A673 (cell line): ENCODE data around the gene ETNK2. TPM values are rescaled to one million over a fixed set of nuclear protein-coding genes. Genes with fewer than 3 reads are reported as not detected.

Experiments used
- BruUV-seq: library from RNA; stranded (reverse); fragments of 400-500 nt; replicated peaks from 2 replicates; lab custom pipeline; 2021; lab: Mats Ljungman, UMichigan
- CTCF ChIA-PET: fragments of 300-600 bp; sonication (Branson Sonifier 250); formaldehyde crosslinking; loops from one replicate; lab custom pipeline; 2022; ENCODE audit warnings: antibody characterized with exemption; lab: Charles Lee
- POLR2A ChIA-PET: fragments of 300-600 bp; sonication (Branson Sonifier 250); formaldehyde crosslinking; loops from one replicate; lab custom pipeline; 2022; ENCODE audit warnings: antibody characterized with exemption; ENCODE audit not compliant: low non-redundant PET; lab: Charles Lee
- DNase-seq: peaks from one replicate; pipeline ENCODE4 v3.0.0-alpha.2; 2015; ENCODE audit warnings: low spot score
- H3K27ac ChIP-seq: fragments of 200-600 bp; sonication (generic); 2 replicates; pipeline ENCODE4 v1.5.1; 2016; ENCODE audit warnings: mixed run types, low read depth, mild to moderate bottlenecking, mixed read lengths, antibody characterized with exemption, low read length; ENCODE audit not compliant: poor library complexity, severe bottlenecking
- H3K27me3 ChIP-seq: fragments of 200-600 bp; sonication (generic); replicated peaks from 2 replicates; pipeline ENCODE4 v1.6.1; 2017; ENCODE audit warnings: mixed run types, low read depth, mild to moderate bottlenecking, mixed read lengths, antibody characterized with exemption, low read length; ENCODE audit not compliant: insufficient read depth, poor library complexity
- H3K36me3 ChIP-seq: fragments of 200-600 bp; sonication (generic); 2 replicates; pipeline ENCODE4 v1.6.1; 2016; ENCODE audit warnings: mixed run types, mild to moderate bottlenecking, mixed read lengths, antibody characterized with exemption, low read length; ENCODE audit not compliant: insufficient read depth, poor library complexity, severe bottlenecking
- H3K4me1 ChIP-seq: fragments of 200-600 bp; sonication (generic); 2 replicates; pipeline ENCODE4 v1.6.1; 2017; ENCODE audit warnings: mixed run types, mild to moderate bottlenecking, mixed read lengths, antibody characterized with exemption, low read length; ENCODE audit not compliant: insufficient read depth, poor library complexity, severe bottlenecking
- H3K4me3 ChIP-seq: fragments of 200-600 bp; sonication (generic); 2 replicates; pipeline ENCODE4 v1.5.1; 2016; ENCODE audit warnings: low read depth, mixed run types, mild to moderate bottlenecking, mixed read lengths, low read length; ENCODE audit not compliant: poor library complexity, severe bottlenecking
- H3K9me3 ChIP-seq: fragments of 200-600 bp; sonication (generic); 2 replicates; pipeline ENCODE4 v1.6.1; 2016; ENCODE audit warnings: mixed run types, low read depth, mild to moderate bottlenecking, mixed read lengths, antibody characterized with exemption, low read length; ENCODE audit not compliant: poor library complexity, severe bottlenecking
- EZH2 ChIP-seq: fragments of 200-600 bp; sonication (generic); IDR thresholded peaks from 2 replicates; pipeline ENCODE4 v1.6.1; 2017; ENCODE audit warnings: borderline replicate concordance, low read depth, mild to moderate bottlenecking, mixed read lengths, antibody characterized with exemption, low read length; ENCODE audit not compliant: poor library complexity, severe bottlenecking
- intact Hi-C: fragments of 100-400 bp; cut with micrococcal nuclease; formaldehyde crosslinking; loops from one replicate; pipeline ENCODE4 v1.10.0; 2022; ENCODE audit not compliant: unreplicated experiment
- total RNA-seq: library from RNA; stranded (reverse); gene quantifications from 2 replicates; pipeline ENCODE4 v1.2.3, GENCODE V29; 2021
- TF ChIP-seq, protein P1 (sequence below): fragments of 300-800, 200-600 bp; sonication (generic); conservative IDR thresholded peaks from 2 replicates; pipeline ENCODE4 v1.5.1; 2017; ENCODE audit warnings: low read depth, mild to moderate bottlenecking, antibody characterized with exemption, low read length, moderate library complexity, mixed read lengths

ETNK2 gene
- total RNA-seq, 1 experiment from 2014 or later: 8.3 TPM

DNA sequence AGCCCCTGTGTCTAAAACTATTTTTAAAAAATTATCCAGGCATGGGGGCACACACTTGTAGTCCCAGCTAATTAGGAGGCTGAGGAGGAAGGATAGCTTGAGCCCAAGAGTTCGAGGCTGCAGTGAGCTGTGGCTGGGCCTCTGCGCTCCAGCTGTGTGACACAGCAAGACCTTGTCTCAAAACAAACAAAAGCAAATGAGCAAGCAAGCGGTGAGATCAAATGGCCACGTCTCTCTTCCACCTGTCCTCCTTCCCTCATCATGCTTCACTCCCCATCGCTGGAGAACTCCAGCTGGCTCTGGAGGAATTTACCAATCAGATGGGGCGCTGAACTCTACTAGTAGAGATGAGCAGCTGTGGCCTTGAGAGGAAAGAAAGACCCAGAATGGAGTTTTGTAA is 28.3 kb upstream of the ETNK2 start:
- Histone ChIP-seq H3K27ac (no peak overlapping the region), H3K27me3 (peaks cover 14% of the 10 kb centered on the region), H3K9me3 (no peaks in the 10 kb centered on the region), H3K36me3 (no peaks in the 10 kb centered on the region), H3K4me1 (no peaks in the 10 kb centered on the region), H3K4me3 (no peak overlapping the region)
- ChIA-PET CTCF (no interaction called here), POLR2A (no interaction called here)
- no TSS peak for BruUV-seq
- TF ChIP-seq, protein P1, sequence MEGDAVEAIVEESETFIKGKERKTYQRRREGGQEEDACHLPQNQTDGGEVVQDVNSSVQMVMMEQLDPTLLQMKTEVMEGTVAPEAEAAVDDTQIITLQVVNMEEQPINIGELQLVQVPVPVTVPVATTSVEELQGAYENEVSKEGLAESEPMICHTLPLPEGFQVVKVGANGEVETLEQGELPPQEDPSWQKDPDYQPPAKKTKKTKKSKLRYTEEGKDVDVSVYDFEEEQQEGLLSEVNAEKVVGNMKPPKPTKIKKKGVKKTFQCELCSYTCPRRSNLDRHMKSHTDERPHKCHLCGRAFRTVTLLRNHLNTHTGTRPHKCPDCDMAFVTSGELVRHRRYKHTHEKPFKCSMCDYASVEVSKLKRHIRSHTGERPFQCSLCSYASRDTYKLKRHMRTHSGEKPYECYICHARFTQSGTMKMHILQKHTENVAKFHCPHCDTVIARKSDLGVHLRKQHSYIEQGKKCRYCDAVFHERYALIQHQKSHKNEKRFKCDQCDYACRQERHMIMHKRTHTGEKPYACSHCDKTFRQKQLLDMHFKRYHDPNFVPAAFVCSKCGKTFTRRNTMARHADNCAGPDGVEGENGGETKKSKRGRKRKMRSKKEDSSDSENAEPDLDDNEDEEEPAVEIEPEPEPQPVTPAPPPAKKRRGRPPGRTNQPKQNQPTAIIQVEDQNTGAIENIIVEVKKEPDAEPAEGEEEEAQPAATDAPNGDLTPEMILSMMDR: no peak
- TF ChIP-seq EZH2: no peak
- intact Hi-C loops: no loop called here
- no peak for DNase-seq

DNA sequence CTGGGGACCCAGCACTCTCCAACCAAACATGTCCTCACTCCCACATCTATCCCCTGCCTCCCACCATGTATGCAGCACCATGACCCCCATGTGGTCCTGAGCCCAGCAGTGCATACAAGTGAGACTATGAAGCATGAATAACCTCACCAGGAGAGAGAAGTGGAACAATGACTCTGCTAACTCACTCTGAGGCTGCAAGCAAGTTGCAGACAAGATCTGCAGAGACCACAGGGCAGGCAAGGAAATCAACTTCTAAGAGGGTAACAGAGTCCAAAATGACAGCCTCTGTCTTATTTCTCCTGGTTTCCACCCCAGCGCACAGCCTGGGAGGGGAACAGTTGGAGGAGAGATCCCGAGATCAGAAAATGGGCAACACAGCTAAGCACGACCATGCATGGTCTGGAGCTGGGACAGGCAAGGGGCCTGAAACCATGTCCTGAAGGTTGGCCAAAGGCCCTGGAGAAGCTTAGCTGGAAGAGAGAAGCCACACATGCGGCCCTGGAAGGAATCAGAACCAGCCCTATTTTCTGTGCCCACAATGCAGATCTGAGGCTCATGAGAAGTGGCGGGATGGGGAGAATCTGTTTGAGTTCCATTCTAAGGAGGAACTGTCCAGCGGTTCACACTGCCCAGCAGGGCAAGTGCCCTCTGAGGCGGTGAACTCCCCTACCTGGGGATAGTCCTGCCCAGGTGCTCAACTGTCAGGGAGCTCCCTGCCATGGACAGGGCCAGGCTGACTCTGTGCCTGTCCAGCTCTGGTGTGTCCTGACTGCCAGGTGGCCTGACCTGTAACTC is 26.8 kb upstream of the ETNK2 start:
- H3K36me3 ChIP-seq: no peaks in the 10 kb centered on the region
- no peaks in the 10 kb centered on the region for H3K9me3 ChIP-seq
- peaks cover 14% of the 10 kb centered on the region for H3K27me3 ChIP-seq
- no peaks in the 10 kb centered on the region for H3K4me1 ChIP-seq
- ChIA-PET POLR2A (no interaction called here), CTCF (no interaction called here)
- no peak for DNase-seq
- H3K4me3 ChIP-seq: no peak overlapping the region
- no peak overlapping the region for H3K27ac ChIP-seq
- BruUV-seq: no TSS peak
- intact Hi-C loops: no loop called here
- TF ChIP-seq, protein P1: no peak
- no peak for TF ChIP-seq EZH2

DNA sequence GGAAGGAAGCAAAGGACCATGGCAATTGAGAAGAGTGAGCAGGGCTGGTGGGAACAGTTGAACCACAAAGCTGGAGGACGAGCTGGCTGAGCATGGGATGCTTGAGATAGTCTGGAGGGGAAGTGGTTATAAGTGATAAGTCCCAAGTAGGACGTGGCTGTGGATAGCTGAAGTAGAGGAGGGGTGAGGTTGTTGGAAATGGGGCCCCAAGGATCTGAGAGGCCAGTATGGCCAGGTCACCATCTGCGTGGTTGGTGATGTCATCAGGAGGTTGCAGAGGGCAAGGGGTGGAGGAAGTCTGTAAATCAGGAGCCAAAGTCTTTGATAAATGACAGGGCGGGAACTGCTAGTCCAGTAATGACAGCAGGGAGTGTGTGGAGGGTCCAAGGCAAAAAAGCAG is 25.3 kb upstream of the ETNK2 start:
- Histone ChIP-seq H3K9me3 (no peaks in the 10 kb centered on the region), H3K4me1 (no peaks in the 10 kb centered on the region), H3K27ac (no peak overlapping the region), H3K36me3 (no peaks in the 10 kb centered on the region), H3K4me3 (no peak overlapping the region), H3K27me3 (peaks cover 14% of the 10 kb centered on the region)
- intact Hi-C loops: no loop called here
- TF ChIP-seq EZH2: no peak
- TF ChIP-seq, protein P1: no peak
- DNase-seq: no peak
- no TSS peak for BruUV-seq
- POLR2A ChIA-PET: no interaction called here
- CTCF ChIA-PET: no interaction called here
